WTC11 (cell line): ENCODE measurements around the gene RHOU.

ENCODE experiments used
- SP1 ChIP-seq: sonication (generic); formaldehyde crosslinking; conservative IDR thresholded peaks from 2 replicates; pipeline ENCODE4 v1.8.1; 2022; ENCODE audit warnings: missing genetic modification reagents
- ZNF281 ChIP-seq: sonication (generic); formaldehyde crosslinking; IDR thresholded peaks from 2 replicates; pipeline ENCODE4 v1.8.0; 2023; ENCODE audit warnings: mild to moderate bottlenecking, missing genetic modification reagents
- TF ChIP-seq, protein P1 (sequence below): fragments of 200-600 bp; IDR thresholded peaks from 2 replicates; pipeline ENCODE4 v1.8.0; 2022; ENCODE audit warnings: antibody characterized with exemption

- TF ChIP-seq, protein P1, sequence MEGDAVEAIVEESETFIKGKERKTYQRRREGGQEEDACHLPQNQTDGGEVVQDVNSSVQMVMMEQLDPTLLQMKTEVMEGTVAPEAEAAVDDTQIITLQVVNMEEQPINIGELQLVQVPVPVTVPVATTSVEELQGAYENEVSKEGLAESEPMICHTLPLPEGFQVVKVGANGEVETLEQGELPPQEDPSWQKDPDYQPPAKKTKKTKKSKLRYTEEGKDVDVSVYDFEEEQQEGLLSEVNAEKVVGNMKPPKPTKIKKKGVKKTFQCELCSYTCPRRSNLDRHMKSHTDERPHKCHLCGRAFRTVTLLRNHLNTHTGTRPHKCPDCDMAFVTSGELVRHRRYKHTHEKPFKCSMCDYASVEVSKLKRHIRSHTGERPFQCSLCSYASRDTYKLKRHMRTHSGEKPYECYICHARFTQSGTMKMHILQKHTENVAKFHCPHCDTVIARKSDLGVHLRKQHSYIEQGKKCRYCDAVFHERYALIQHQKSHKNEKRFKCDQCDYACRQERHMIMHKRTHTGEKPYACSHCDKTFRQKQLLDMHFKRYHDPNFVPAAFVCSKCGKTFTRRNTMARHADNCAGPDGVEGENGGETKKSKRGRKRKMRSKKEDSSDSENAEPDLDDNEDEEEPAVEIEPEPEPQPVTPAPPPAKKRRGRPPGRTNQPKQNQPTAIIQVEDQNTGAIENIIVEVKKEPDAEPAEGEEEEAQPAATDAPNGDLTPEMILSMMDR: 0 out of 2 replicates have a peak, but pooled peaks have one; percentile 27
- TF ChIP-seq SP1: no peak
- no peak for TF ChIP-seq ZNF281 (CRISPR knock-in tag)
Observed at GRCh38 chr1:228691926-228692325, 43.4 kb upstream of the RHOU start.
